GM21786 (cell line): ENCODE measurements around the gene ANTXR1.
A peak's percentile ranks its signal among the peaks of the same experiment; 100 is the strongest.

Experiments used
- ATAC-seq: cut with Tn5 transposase; IDR thresholded peaks from one replicate; pipeline ENCODE4 v1.9.1; 2021; ENCODE audit not compliant: unreplicated experiment

Gene ANTXR1

GRCh38 chr2:69032336-69032735, 19.4 kb downstream of the ANTXR1 start:
- ATAC-seq, result no peak

GRCh38 chr2:69033461-69034095, 20.6 kb downstream of the ANTXR1 start:
- ATAC-seq, result no peak

GRCh38 chr2:69034122-69034521, 21.1 kb downstream of the ANTXR1 start:
- ATAC-seq, result no peak

- ATAC-seq, result no peak
Observed at GRCh38 chr2:69034845-69035244, 21.9 kb downstream of the ANTXR1 start.

GRCh38 chr2:69036926-69037325, 23.9 kb downstream of the ANTXR1 start:
- no peak for ATAC-seq

GRCh38 chr2:69041214-69041613, 28.2 kb downstream of the ANTXR1 start:
- no peak for ATAC-seq

GRCh38 chr2:69043736-69044400, 30.9 kb downstream of the ANTXR1 start:
- ATAC-seq, result no peak

- ATAC-seq, result no peak
Observed at GRCh38 chr2:69046221-69046662, 33.3 kb downstream of the ANTXR1 start.

GRCh38 chr2:69047625-69048145, 34.7 kb downstream of the ANTXR1 start:
- no peak for ATAC-seq

GRCh38 chr2:69050802-69051201, 37.8 kb downstream of the ANTXR1 start:
- ATAC-seq, result no peak

GRCh38 chr2:69053416-69053965, 40.5 kb downstream of the ANTXR1 start:
- no peak for ATAC-seq

- peak; percentile 61 for ATAC-seq
Observed at GRCh38 chr2:69054431-69054830, 41.5 kb downstream of the ANTXR1 start.

GRCh38 chr2:69055688-69056470, 42.9 kb downstream of the ANTXR1 start:
- ATAC-seq, result no peak

GRCh38 chr2:69057660-69058059, 44.7 kb downstream of the ANTXR1 start:
- ATAC-seq, result no peak

- ATAC-seq, result no peak
Observed at GRCh38 chr2:69059731-69060290, 46.8 kb downstream of the ANTXR1 start.

- ATAC-seq, result no peak
Observed at GRCh38 chr2:69060938-69061501, 48.0 kb downstream of the ANTXR1 start.

GRCh38 chr2:69061525-69061924, 48.5 kb downstream of the ANTXR1 start:
- ATAC-seq, result no peak

- no peak for ATAC-seq
Observed at GRCh38 chr2:69062307-69062962, 49.5 kb downstream of the ANTXR1 start.

GRCh38 chr2:69065735-69066336, 52.9 kb downstream of the ANTXR1 start:
- no peak for ATAC-seq
